ENCODE data around the gene PRIM1.
"Not testable (repeated sequence)": the region's sequence is repeated elsewhere in the genome, so short reads cannot be mapped to it uniquely, and the experiment has no call there.

The PRIM1 gene

DNA sequence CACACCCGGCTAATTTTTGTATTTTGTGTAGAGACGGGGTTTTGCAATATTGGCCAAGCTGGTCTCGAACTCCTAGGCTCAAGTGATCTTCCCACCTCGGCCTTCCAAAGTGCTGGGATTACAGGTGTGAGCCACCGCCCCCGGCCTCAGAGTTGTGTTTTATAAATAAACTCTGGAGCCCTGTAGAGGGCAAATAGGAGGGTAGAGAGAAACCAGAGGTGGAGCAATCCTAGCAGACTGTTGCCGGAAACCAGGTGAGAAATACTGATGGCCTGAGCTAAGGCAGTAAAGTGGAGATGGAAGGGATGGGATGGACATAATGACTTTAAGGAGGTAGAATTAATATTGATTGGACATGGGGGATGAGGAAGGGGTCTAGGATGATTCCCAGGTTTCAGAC, 8.3 kb upstream of the PRIM1 start:
- DNase-seq (ENCODE audit: low read depth in 3 of 3): no peak

DNA sequence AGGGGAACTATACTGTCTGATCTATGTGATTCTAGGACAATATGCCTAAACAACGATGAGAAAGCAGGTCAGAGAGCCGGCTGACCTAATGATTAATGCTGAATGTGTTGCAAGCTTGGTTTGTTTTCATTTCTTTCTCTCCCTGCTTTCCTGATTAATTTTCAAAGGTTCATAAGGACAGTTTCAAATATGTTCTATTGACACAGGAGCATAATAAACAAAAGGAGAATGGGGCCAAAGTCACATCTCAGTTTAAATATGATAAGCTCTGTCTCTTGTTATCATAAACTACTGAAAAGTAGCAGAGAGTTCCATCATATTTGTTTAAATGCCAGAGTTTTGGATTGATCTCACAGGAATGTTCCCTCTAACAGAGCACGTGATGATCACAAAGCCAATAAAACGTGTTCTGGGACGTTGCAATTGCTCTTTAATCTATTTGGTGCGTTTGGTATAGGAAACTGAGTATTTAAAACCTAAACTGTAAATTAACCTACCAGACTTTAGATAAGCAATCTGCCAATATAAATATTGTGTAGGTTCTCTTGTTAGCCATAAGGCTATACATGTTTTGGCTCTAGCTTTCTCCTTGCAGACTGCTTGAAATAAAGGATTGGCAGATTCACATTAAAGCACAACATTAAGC, 7.3 kb upstream of the PRIM1 start:
- DNase-seq (ENCODE audit: low read depth in 3 of 3): no peak

DNA sequence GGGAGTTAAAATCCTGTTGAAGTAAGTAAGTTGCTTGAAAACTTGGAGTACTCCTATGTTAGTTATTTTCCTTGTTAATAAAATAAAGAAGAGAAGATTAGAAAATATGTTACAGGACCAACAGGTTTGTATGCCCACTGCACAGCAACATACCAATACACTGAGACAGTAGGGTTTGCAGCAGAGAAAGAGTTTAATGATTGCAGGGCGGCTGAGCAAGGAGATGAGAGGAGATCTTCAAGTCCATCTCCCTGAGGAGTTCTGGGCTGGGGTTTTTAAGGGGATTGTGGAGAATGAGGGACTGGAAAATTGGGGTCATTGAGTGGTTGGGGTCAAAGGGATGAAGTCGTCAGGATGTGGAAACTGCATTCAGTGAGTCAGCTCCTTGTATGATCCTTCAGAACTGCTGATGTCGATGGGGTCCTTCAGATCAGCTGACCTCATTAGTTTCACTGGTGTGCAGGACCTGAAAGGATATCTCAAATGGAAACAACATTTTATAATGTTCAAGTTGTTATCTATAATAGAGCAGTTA, 6.7 kb upstream of the PRIM1 start:
- DNase-seq (ENCODE audit: low read depth in 3 of 3): no peak

DNA sequence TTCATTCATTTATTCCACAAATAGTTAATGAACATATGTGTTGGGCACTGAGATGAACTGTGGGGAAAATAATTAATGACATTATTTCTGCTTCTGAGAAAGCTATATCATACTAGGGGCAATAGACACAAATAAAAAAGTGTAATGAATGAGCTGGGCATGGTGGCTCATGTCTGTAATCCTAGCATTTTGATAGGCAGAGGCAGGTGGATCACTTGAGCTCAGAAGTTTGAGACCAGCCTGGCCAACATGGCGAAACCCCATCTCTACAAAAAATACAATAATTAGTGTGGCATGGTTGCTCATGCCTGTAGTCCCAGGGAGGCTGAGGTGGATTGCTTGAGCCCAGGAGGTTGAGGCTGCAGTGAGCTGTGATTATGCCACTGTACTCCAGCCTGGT, 5.8 kb upstream of the PRIM1 start:
- not testable (repeated sequence) for DNase-seq (ENCODE audit: low read depth in 3 of 3)

DNA sequence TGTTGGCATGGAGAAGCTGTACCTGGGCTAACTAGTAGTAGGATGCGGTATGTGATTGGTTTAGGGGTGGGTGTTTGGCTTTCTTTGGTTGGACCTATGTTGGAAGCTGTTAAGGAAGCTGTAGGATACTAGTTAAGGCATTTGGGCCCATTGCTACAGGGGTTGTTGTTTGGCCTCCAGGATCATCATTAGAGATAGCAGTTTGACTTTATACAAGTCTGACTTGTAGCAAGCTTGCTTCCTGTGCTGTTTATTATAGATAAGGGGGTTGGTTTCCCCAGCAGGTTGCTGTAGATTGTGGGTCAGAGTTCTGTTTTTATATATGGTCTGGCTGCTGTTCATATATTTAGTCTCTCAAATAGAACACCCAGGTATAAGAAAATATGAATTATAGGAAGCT, 1.4 kb upstream of the PRIM1 start:
- DNase-seq (ENCODE audit: low read depth in 3 of 3): no peak

DNA sequence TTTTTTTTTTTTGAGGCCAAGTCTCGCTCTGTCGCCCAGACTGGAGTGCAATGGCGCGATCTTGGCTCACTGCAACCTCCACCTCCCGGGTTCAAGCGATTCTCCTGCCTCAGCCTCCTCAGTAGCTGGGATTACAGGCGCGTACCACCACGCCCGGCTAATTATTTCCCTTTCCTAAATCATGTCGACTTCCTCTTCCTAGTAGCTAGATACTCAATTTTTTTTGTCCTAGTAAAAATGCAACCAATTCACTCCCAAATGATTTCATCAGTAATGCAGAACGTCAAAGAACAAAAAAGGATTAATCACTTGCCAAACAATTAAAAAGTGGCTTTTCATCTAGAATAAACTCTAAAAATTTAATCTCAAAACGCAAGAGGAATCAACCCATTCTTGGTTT, 1.5 kb downstream of the PRIM1 start:
- not testable (repeated sequence) for DNase-seq (ENCODE audit: low read depth in 3 of 3)

DNA sequence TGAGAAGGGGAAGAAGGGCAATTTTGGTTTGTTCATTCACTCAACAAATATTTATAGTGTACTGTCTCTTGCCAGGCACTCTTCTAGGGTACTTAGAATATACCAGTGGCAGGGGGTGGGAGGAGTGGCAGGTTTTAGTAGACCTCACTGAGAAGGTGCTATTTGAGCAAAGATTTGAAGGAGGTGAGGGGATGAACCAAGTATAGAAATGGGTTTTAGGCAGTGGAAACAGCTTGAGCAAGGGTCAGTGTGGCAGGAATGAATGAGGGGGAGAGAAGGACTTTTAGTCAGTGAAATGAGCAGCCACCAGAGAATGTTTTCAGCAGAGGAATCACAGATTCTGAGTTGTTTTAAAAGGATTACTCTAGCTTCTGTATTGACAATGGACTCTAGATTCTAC, 2.3 kb downstream of the PRIM1 start:
- no peak for DNase-seq (ENCODE audit: low read depth in 3 of 3)

DNA sequence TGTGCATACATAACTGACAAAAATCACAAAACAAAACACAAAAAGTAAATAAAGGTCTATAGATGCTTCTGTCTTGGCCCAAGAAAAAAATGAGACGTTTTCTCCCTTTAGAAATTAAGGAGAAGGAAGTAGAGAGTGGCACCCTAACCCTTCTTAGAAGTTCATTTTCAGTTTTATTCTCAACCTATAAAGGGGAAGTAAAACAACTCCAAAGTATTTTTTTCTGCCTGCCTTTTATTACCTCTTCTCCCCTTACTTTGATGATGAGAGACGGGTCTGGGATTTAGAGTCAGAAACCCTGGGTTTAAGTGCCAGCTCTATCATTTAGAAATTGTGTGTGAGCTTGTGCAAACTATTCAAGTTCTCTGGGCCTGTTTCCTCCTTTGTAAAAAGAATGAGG, 2.8 kb downstream of the PRIM1 start:
- DNase-seq (ENCODE audit: low read depth in 3 of 3): no peak

DNA sequence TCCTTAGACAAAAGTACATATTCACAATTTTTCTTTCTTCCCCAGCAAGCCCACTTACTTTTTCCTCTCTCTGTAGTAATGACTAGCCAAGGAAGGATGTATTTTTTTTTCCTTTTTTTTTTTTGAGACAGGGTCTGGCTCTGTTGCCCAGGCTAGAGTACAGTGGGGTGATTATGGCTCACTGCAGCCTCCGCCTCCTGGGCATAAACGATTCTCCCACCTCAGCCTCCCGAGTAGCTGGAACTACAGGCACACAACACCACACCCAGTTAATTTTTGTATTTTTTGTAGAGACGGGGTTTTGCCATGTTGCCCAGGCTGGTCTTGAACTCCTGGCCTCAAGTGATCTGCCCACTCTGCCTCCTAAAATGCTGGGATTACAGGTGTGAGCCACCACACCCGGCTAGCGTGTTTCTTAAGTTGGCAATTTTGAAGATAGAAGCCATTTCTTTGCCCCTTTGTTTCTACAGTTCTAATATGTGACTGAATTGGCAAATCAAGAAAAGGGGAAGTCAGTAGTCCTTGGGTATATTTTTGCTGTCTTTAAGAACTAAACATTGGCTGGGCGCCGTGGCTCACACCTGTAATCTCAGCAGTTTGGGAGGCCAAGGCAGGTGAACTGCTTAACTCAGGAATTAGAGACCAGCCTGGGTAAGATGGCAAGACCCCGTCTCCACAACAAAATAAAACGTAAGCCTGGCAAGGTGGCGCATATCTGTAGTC, 23.8 kb downstream of the PRIM1 start:
- DNase-seq (ENCODE audit: low read depth in 3 of 3): no peak

DNA sequence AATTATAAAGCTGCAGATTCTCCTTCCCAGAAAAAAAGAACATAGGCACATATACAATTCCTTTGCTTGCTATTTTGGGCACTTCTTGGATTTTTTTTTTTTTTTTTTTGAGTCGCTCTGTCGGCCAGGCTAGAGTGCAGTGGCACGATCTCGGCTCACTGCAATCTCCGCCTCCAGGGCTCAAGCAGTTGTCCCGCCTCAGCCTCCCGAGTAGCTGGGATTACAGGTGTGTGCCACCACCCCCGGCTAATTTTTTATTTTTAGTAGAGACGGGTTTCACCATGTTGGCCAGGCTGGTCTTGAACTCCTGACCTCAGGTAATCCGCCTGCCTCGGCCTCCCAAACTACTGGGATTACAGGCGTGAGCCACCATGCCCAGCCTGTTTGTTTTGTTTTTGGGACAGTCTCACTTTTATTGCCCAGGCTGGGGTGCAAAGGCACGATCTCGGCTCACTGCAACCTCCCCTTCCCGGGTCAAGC, 25.9 kb downstream of the PRIM1 start:
- DNase-seq (ENCODE audit: low read depth in 3 of 3): not testable (repeated sequence)

DNA sequence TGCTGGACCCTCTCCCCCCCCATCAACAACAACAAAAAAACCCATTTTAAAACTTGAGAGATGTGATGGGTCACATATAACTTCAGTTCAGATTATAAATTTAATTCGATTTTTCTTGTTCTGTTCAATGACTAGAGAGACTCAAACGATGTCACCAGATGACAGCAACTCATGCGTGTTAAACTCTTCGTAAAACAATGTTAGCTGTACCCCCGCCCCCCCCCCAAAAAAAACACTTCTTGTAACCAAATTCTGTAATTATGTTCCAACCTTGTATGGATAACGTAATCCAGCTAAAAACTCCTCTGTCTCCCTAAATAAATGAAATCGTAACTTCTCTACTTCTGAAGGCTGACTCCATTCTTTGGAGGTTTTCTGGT, 26.4 kb downstream of the PRIM1 start:
- no peak for DNase-seq (ENCODE audit: low read depth in 3 of 3)

DNA sequence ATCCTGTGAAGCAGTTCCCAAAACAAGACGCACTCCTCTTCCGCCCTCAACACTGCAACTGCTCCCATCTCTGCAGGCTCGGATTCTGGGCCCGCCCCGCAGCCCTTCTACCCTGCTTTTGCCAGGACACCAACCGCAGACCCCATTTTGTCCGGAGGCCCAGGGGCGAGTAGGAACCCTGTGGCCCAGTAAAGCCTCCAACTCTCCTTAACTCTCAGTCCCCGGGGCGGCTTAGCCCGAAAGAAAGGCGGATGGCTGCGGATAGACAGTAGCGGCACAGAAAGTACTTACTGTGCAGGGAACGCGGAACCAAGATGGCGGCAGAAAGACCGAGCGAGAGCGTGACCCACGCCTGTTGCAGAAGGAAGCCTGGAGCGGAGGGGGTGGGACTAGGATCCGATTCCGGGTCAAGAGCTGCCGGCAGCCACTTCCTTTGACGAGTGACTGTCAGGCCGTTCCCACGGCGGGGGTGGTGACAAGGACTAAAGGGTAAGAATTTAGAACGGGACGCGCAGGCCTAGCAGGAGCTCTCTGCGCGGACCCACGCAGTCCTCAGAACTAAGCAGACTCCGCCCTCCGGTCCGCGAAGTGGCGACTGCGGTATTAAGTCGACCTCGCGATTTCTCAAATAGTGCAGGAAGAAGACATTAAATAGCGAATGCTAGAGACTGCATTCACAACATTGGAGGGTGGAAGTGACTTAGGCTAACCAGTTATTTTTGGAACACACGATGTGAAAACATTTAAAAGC, 27.0 kb downstream of the PRIM1 start, which contains the start of gene NACA:
Gene NACA (minus strand): TSS at position 328 of the 751 bp plus-strand sequence. CDS start 778 bp downstream, outside the sequence.
- DNase-seq (ENCODE audit: low read depth in 3 of 3): peak; percentile 96 to 99 (median 99)

DNA sequence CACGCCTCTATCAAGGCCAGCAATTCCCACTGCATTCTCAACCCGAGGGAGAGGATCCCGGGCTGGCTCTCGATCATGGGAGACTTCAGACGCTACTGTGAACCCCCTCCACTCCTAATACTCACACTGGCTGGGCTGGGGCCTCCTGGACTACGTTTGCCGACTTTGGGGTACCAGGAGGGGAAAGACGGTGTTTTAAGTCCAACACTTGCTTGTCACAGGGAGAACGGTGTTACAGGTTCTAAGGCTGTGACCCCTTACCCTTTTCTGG, 27.5 kb downstream of the PRIM1 start:
- no peak for DNase-seq (ENCODE audit: low read depth in 3 of 3)

DNA sequence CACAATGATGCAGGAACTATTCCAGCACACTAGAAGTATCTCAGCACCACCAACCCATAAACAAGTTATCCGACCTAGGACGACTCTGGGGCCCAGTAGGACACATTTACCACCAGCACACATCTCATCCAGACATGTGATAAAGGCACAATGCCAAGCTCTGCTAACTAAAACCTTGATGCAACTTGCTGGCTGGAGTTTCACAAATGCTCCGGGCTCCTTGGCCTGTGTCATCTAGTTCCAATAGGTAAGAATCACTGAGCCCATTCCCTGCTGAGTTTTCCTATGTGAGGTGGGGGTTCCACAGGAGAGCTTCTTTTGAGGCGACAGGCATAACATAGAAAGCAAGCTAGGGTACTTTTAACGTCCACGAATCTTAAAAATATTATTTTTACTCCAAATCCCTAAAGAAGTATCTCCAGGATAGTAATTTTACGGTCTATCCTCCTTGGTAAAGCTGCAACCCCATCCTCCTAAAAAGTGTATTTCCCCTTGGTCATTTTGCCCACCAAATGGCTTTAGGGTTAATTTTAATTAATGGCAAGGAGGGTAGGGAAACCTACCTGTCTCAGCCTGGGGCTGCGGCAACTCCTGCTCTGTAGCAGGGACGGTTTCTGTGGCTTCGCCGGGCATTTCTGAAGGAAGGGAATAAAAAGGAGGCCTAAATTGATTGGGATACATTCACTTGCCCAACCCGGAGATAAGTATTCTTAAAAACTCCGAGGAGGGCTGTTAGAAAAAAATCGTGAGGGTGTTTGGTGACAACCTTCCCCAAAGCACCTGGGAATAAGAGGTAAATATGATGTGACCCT, 28.0 kb downstream of the PRIM1 start:
- DNase-seq (ENCODE audit: low read depth in 3 of 3): no peak

DNA sequence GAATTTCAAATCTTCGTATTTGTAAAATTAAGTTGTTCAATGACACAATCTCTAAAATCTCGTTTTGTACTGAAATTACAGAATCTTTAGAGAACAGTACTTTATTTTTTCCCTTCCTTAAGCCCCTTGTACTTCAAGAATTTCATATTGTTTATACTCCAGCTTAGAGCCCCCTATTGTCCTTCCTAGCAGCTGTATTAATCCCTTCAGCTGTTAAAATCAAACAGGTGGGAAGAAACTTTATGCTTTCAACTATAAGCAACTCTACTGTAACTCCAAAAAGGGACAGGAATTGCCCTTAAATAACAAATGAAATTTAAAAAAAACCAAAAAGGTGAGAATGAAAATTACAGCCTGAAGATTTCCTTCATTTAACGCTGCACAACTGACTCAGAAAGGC, 28.8 kb downstream of the PRIM1 start:
- DNase-seq (ENCODE audit: low read depth in 3 of 3): no peak

DNA sequence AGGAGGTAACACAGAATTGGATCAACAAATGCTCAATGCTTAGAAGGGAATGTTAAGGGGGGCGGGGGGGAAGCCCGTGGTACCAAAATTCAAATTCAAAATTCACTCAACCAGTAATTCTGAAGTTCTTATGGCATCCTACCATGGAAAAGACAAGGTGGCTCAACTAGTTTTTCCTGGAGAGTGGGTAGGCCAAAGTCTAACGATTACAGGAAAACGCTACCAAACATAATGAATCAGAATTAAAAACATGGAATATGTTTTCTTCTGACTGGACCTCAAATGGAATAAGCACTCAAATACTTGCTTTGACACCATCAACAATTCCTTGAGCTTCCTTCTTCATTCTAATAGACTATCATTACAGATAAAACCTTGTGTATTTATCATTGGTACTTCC, 29.3 kb downstream of the PRIM1 start:
- DNase-seq (ENCODE audit: low read depth in 3 of 3): no peak

DNA sequence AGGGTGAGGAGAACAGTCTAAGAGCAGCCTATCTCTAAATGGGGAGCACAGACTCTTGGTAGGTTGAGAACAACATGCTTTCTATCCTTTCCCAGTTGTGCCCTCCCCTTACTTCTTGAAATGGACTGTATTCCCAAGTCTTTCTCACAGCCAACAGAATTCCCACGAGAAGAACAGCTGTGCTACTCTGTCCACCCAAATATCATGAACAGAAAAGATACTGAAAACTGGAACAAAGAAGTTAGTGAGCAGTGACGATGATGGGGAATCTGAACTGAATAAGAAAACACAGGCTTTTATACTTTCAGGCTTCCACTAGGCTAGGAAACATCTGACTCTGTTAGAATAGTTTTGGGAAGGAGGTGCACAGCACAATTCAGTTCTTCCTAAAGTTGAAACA, 30.4 kb downstream of the PRIM1 start:
- no peak for DNase-seq (ENCODE audit: low read depth in 3 of 3)

DNA sequence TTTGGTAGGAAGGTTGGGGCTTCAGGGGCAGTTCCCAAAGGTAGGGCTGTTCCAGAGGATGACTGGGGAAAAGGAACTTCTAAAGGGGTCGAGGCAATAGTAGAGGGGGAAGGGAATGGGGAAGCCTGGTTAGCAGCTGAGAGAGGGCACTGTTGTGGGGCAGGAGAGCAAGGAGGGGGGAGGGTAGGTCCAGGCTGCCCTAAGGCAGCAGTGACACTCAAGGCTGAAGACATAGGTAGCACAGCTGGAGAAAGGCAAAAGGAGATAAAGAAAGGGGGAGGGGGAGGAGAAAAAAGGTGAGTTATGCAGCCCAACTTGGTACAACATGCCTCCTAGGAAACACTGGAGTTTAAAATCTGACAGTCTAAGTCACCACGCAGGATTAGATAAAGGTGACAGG, 30.9 kb downstream of the PRIM1 start:
- no peak for DNase-seq (ENCODE audit: low read depth in 3 of 3)

DNA sequence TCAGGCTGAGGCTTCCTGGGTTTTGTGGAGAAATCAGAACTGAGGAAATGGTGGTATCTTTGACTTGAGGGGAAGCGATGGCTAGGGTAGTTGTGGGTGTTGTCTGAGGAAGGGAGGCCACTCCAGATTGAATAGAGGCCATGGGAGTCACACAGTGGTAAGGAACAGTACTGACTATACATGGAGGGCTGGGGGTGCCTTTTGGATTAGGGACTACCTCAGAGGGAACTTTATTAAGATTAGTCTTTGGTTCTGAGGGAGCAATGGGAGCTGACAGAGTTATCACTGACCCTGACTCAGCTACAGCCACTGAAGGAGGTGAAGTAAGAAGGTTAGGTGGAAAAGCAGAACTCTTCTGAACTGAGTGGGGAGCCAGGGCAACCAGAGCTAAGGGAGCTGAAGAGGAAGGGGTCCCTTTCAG, 31.4 kb downstream of the PRIM1 start:
- no peak for DNase-seq (ENCODE audit: low read depth in 3 of 3)

DNA sequence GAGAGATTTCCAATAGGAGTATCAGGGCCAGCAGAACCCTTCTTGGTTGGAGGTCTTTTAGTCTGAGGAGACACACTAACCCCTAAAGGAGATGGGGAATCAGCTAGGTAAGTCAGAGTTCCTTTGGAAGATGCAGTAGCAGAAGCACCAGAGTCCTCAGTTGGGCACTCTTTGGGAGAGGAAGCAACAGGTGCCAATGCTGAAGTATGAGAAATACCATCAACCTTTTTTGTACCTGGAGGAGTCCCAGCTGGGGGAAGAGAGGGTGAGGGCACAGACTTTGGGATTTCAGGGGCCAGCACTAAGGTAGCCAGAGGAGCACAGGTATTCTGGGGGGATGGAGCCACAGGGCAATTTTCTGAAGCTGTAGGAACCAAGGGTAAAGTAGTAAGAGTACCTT, 33.1 kb downstream of the PRIM1 start:
- DNase-seq (ENCODE audit: low read depth in 3 of 3): no peak

DNA sequence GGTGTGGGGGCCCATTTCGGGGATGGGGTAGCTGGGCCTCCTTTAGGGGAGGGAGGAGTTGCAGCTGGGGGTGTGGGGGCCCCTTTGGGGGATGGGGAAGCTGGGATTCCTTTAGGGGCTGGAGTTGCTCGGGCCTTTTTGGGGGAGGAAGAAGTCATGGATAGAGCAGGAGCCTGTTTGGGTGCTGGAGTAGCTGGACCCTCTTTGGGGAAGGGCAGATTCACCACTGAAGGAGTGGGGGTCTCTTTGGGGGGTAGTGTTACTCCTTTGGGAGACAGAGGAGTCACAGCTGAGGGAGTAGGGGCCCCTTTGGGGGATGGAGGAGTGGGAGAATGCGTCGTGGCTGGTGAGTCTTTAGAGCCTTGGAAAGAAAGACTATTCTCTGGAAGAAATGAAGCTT, 33.5 kb downstream of the PRIM1 start:
- DNase-seq (ENCODE audit: low read depth in 3 of 3): no peak

DNA sequence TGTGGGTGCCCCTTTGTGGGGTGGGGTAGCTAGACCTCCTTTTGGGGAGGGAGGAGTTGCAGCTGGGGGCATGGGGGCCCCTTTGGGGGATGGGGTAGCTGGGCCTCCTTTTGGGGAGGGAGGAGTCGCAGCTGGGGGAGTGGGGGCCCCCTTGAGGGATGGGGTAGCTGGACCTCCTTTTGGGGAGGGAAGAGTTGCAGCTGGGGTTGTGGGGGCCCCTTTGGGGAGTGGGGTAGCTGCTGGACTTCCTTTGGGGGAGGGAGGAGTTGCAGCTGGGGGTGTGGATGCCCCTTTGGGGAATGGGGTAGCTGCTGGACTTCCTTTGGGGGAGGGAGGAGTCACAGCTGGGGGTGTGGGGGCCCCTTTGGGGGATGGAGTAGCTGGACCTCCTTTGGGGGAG, 34.0 kb downstream of the PRIM1 start:
- DNase-seq (ENCODE audit: low read depth in 3 of 3): no peak

Measured in stimulated activated CD4-positive, alpha-beta T cell treated with anti-CD3 and anti-CD28 coated beads, TNF-alpha, amount 100 ng/mL, for 48 hours (primary cell).